SK-N-SH (cell line): ENCODE results near the gene LRRC34. TPM values are rescaled to one million over a fixed set of nuclear protein-coding genes. Genes with fewer than 3 reads are reported as not detected.

ENCODE experiments used
- CTCF ChIA-PET: fragments of 300-600, 350-600 bp; formaldehyde crosslinking; extraction: SDS; loops from one replicate; lab custom pipeline; 2021; lab: Yijun Ruan, JAX
- POLR2A ChIA-PET: fragments of 350-600 bp; sonication (Branson Sonifier 250); formaldehyde crosslinking; extraction: SDS; loops from one replicate; lab custom pipeline; 2020; ENCODE audit warnings: antibody characterized with exemption, inconsistent platforms; lab: Yijun Ruan, JAX
- DNase-seq: peaks from one replicate; pipeline ENCODE4 v3.0.0; 2012
- H2AFZ ChIP-seq: fragments of 200-600 bp; sonication (generic); 2 replicates; pipeline ENCODE4 v1.8.1; 2016; ENCODE audit warnings: antibody characterized with exemption, mild to moderate bottlenecking, low read depth
- H3F3A ChIP-seq: fragments of 200-600 bp; sonication (generic); replicated peaks from 2 replicates; pipeline ENCODE3; 2016; ENCODE audit warnings: antibody characterized with exemption, mild to moderate bottlenecking; ENCODE audit not compliant: insufficient read depth
- H3K27ac ChIP-seq, 2 experiments: fragments of 200-500 bp in 1 of 2; fragments of 200-600 bp in 1 of 2; sonication (Bioruptor generic) in 1 of 2; sonication (generic), shearing (Covaris generic) in 1 of 2; 2 replicates each; pipeline versions ENCODE4 v1.5.1 to v1.6.1; 2014 to 2016; ENCODE audit warnings: low read depth in 2 of 2, inconsistent platforms in 1 of 2, low read length in 1 of 2, mild to moderate bottlenecking in 1 of 2, mixed read lengths in 1 of 2
- H3K27me3 ChIP-seq: fragments of 200-600 bp; sonication (generic), shearing (Covaris generic); 2 replicates; pipeline ENCODE4 v1.6.1; 2016; ENCODE audit warnings: mixed run types; ENCODE audit not compliant: insufficient read depth
- H3K36me3 ChIP-seq, 2 experiments: fragments of 200-500 bp in 1 of 2; fragments of 200-600 bp in 1 of 2; sonication (Bioruptor generic) in 1 of 2; sonication (generic) in 1 of 2; replicated peaks in 1 of 2; 2 replicates each; pipeline versions ENCODE3 to v1.5.1; 2014 to 2016; ENCODE audit warnings: low read length in 1 of 2, mild to moderate bottlenecking in 1 of 2; ENCODE audit not compliant: insufficient read depth in 2 of 2, control insufficient read depth in 1 of 2
- H3K4me1 ChIP-seq, 2 experiments: fragments of 200-500 bp in 1 of 2; fragments of 200-600 bp in 1 of 2; sonication (Bioruptor generic) in 1 of 2; sonication (generic), shearing (Covaris generic) in 1 of 2; 2 replicates each; pipeline versions ENCODE4 v1.5.1 to v1.6.1; 2014 to 2016; ENCODE audit warnings: low read depth in 1 of 2, low read length in 1 of 2, mixed run types in 1 of 2; ENCODE audit not compliant: insufficient read depth in 2 of 2, control insufficient read depth in 1 of 2
- H3K4me2 ChIP-seq: fragments of 200-600 bp; sonication (generic), shearing (Covaris generic); 2 replicates; pipeline ENCODE4 v1.6.1; 2017; ENCODE audit warnings: mixed run types
- H3K4me3 ChIP-seq, 2 experiments: fragments of 200-500 bp in 1 of 2; fragments of 200-600 bp in 1 of 2; sonication (Bioruptor generic) in 1 of 2; sonication (generic), shearing (Covaris generic) in 1 of 2; 2 replicates each; pipeline versions ENCODE4 v1.5.1 to v1.8.1; 2014 to 2016; ENCODE audit warnings: low read depth in 2 of 2, inconsistent platforms in 1 of 2, low read length in 1 of 2, mild to moderate bottlenecking in 1 of 2, mixed read lengths in 1 of 2, moderate library complexity in 1 of 2
- H3K79me2 ChIP-seq: fragments of 200-600 bp; sonication (generic); 2 replicates; pipeline ENCODE4 v1.8.1; 2017; ENCODE audit warnings: mild to moderate bottlenecking; ENCODE audit not compliant: insufficient read depth
- H3K9ac ChIP-seq: fragments of 200-600 bp; sonication (generic); 2 replicates; pipeline ENCODE4 v1.6.1; 2017; ENCODE audit warnings: mixed run types
- H3K9me2 ChIP-seq: fragments of 200-600 bp; sonication (generic); 2 replicates; pipeline ENCODE4 v1.6.1; 2017; ENCODE audit warnings: mixed run types
- H3K9me3 ChIP-seq: fragments of 200-600 bp; sonication (generic); 2 replicates; pipeline ENCODE4 v1.6.1; 2017; ENCODE audit warnings: mixed run types, mild to moderate bottlenecking, moderate library complexity
- H4K20me1 ChIP-seq: fragments of 200-600 bp; sonication (generic); 2 replicates; pipeline ENCODE4 v1.6.1; 2017; ENCODE audit warnings: mild to moderate bottlenecking, mixed run types; ENCODE audit not compliant: insufficient read depth
- FOXM1 ChIP-seq: IDR thresholded peaks from 2 replicates; pipeline ENCODE4 v1.4.0; 2012; ENCODE audit warnings: low read depth, mild to moderate bottlenecking
- GABPA ChIP-seq: IDR thresholded peaks from 2 replicates; pipeline ENCODE4 v1.4.0; 2012; ENCODE audit warnings: low read depth, mild to moderate bottlenecking
- JUND ChIP-seq: IDR thresholded peaks from 2 replicates; pipeline ENCODE4 v1.4.0; 2012
- MXI1 ChIP-seq: IDR thresholded peaks from 2 replicates; pipeline ENCODE4 v1.6.1; 2012; ENCODE audit warnings: mild to moderate bottlenecking, low read depth, low read length, improper control_type of control experiment
- NRF1 ChIP-seq: IDR thresholded peaks from 2 replicates; pipeline ENCODE4 v1.6.1; 2012; ENCODE audit warnings: low read depth, mild to moderate bottlenecking, low read length
- RAD21 ChIP-seq: IDR thresholded peaks from 2 replicates; pipeline ENCODE4 v1.6.1; 2012; ENCODE audit warnings: mild to moderate bottlenecking, low read length
- RCOR1 ChIP-seq: fragments of 150-350 bp; IDR thresholded peaks from 2 replicates; pipeline ENCODE4 v1.6.1; 2017; ENCODE audit warnings: antibody characterized with exemption, low read length
- RXRA ChIP-seq: IDR thresholded peaks from 2 replicates; pipeline ENCODE4 v1.4.0; 2012; ENCODE audit warnings: low read depth, mild to moderate bottlenecking, borderline replicate concordance
- TAF1 ChIP-seq: IDR thresholded peaks from 2 replicates; pipeline ENCODE4 v1.6.1; 2012; ENCODE audit warnings: low read depth, mild to moderate bottlenecking, low read length, moderate library complexity, borderline replicate concordance
- TEAD4 ChIP-seq: IDR thresholded peaks from 2 replicates; pipeline ENCODE4 v1.4.0; 2012; ENCODE audit warnings: mild to moderate bottlenecking, borderline replicate concordance; ENCODE audit not compliant: insufficient read depth
- WGBS: methylation state at CpG from one replicate; pipeline ENCODE4 v1.1.6; 2017; ENCODE audit warnings: low lambda C conversion rate; 5-methylcytosine and 5-hydroxymethylcytosine counted together
- polyA plus RNA-seq, 3 experiments: library from polyadenylated mRNA; depleted of rRNA; stranded (reverse); fragments of >200 nt; gene quantifications; 2 replicates each; pipeline ENCODE4 v1.2.3, GENCODE V29; 2012
- TF ChIP-seq, protein P1 (sequence below): fragments of 150-350 bp; IDR thresholded peaks from 2 replicates; pipeline ENCODE4 v1.6.1; 2016; ENCODE audit warnings: mild to moderate bottlenecking, low read depth, low read length
- TF ChIP-seq, protein P2 (sequence below): IDR thresholded peaks from 2 replicates; pipeline ENCODE4; 2012
- TF ChIP-seq, protein P3 (sequence below): IDR thresholded peaks from 2 replicates; pipeline ENCODE4 v1.4.0; 2012; ENCODE audit warnings: low read depth, borderline replicate concordance
- TF ChIP-seq, protein P4 (sequence below): fragments of 150-350 bp; IDR thresholded peaks from 2 replicates; pipeline ENCODE4 v1.6.1; 2017; ENCODE audit warnings: antibody characterized with exemption, low read length, low read depth, borderline replicate concordance
- TF ChIP-seq, protein P5 (sequence below): IDR thresholded peaks from 2 replicates; pipeline ENCODE4 v1.4.0; 2012; ENCODE audit warnings: low read depth

Gene LRRC34
- polyA plus RNA-seq, 1 of the 3 experiments (the other 2 are of a cell fraction): 1.6 TPM

DNA sequence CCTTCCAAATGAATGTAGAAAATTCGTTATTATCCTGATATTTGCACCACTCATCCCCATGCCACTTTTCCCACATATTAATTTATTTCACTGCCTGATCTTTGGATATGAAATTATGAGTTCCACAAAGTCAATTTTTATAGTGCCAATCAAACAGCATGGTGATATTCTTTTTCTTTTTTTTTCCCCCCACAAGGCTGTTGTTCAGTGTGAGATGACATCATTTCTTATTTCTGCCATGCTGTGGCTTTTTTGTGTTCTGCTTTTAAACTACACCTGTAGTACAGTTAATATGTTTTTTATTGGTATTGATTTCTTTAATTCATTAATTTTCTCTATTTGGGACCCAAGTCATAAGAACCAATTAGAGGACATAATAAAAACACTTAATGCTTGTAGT is 24.9 kb downstream of the LRRC34 start:
- H3K36me3 ChIP-seq: peaks cover 74 to 93% of the 10 kb centered on the region in 2 experiments
- TF ChIP-seq MXI1: no peak
- no peak for TF ChIP-seq TAF1
- TF ChIP-seq NRF1: no peak
- no peak for TF ChIP-seq RXRA
- TF ChIP-seq JUND: no peak
- no peak for TF ChIP-seq GABPA
- TF ChIP-seq, protein P1, sequence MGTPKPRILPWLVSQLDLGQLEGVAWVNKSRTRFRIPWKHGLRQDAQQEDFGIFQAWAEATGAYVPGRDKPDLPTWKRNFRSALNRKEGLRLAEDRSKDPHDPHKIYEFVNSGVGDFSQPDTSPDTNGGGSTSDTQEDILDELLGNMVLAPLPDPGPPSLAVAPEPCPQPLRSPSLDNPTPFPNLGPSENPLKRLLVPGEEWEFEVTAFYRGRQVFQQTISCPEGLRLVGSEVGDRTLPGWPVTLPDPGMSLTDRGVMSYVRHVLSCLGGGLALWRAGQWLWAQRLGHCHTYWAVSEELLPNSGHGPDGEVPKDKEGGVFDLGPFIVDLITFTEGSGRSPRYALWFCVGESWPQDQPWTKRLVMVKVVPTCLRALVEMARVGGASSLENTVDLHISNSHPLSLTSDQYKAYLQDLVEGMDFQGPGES: no peak
- no peak for TF ChIP-seq FOXM1
- TF ChIP-seq, protein P2, sequence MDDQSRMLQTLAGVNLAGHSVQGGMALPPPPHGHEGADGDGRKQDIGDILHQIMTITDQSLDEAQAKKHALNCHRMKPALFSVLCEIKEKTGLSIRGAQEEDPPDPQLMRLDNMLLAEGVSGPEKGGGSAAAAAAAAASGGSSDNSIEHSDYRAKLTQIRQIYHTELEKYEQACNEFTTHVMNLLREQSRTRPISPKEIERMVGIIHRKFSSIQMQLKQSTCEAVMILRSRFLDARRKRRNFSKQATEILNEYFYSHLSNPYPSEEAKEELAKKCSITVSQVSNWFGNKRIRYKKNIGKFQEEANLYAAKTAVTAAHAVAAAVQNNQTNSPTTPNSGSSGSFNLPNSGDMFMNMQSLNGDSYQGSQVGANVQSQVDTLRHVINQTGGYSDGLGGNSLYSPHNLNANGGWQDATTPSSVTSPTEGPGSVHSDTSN: no peak
- no peak for TF ChIP-seq TEAD4
- TF ChIP-seq, protein P3, sequence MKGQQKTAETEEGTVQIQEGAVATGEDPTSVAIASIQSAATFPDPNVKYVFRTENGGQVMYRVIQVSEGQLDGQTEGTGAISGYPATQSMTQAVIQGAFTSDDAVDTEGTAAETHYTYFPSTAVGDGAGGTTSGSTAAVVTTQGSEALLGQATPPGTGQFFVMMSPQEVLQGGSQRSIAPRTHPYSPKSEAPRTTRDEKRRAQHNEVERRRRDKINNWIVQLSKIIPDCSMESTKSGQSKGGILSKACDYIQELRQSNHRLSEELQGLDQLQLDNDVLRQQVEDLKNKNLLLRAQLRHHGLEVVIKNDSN: no peak
- TF ChIP-seq, protein P4, sequence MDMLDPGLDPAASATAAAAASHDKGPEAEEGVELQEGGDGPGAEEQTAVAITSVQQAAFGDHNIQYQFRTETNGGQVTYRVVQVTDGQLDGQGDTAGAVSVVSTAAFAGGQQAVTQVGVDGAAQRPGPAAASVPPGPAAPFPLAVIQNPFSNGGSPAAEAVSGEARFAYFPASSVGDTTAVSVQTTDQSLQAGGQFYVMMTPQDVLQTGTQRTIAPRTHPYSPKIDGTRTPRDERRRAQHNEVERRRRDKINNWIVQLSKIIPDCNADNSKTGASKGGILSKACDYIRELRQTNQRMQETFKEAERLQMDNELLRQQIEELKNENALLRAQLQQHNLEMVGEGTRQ: no peak
- TF ChIP-seq, all 33 proteins: peak for 0
- no peak overlapping the region for H2AFZ ChIP-seq
- no peak overlapping the region for H3K4me2 ChIP-seq
- H3F3A ChIP-seq: peaks cover 21% of the 10 kb centered on the region
- no peak for DNase-seq
- H4K20me1 ChIP-seq: no peaks in the 10 kb centered on the region
- H3K9me2 ChIP-seq: no peaks in the 10 kb centered on the region
- ChIA-PET CTCF (no interaction called here), POLR2A (no interaction called here)
- no peak overlapping the region for H3K4me3 ChIP-seq
- peaks cover 4% of the 10 kb centered on the region for H3K79me2 ChIP-seq
- H3K9ac ChIP-seq: no peak overlapping the region
- WGBS: 91% methylated on average over 1 of the region's 1 CpG
- H3K27ac ChIP-seq: no peak overlapping the region
- peaks cover 0 to 4% of the 10 kb centered on the region in 2 experiments; a peak in 1 of 4 replicates for H3K4me1 ChIP-seq
- no peaks in the 10 kb centered on the region for H3K27me3 ChIP-seq
- no peaks in the 10 kb centered on the region for H3K9me3 ChIP-seq

DNA sequence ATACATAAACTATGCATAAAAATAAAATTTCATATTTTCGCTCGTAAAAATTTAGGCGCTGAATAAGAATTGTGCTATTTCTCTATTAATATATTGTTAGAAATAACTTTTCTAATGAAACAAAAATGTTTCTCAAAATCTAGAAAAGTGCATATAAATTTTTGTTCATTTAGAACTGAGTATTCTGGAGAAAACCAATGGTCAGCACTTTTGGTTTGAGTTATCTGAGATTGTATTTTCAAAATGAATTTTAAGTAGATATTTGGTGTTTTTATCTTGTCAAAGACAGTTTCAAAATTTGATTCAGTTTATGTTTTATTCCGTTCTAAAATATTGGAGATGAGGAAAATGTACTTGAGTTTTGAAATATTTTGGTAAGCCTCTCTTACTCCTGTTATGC is 25.6 kb downstream of the LRRC34 start:
- H2AFZ ChIP-seq: no peak overlapping the region
- no peak for DNase-seq
- H4K20me1 ChIP-seq: no peaks in the 10 kb centered on the region
- 94% methylated on average over 4 of the region's 4 CpGs for WGBS
- H3K27me3 ChIP-seq: no peaks in the 10 kb centered on the region
- POLR2A ChIA-PET: no interaction called here
- H3K79me2 ChIP-seq: peaks cover 7% of the 10 kb centered on the region
- no peak overlapping the region for H3K4me3 ChIP-seq
- no peak overlapping the region for H3K9ac ChIP-seq
- H3K4me1 ChIP-seq: peaks cover 0 to 4% of the 10 kb centered on the region in 2 experiments; a peak in 1 of 4 replicates
- CTCF ChIA-PET: no interaction called here
- no peaks in the 10 kb centered on the region for H3K9me2 ChIP-seq
- H3F3A ChIP-seq: peaks cover 21% of the 10 kb centered on the region
- no peak overlapping the region for H3K27ac ChIP-seq
- TF ChIP-seq RCOR1 (no peak), RAD21 (no peak)
- TF ChIP-seq, protein P2: no peak
- TF ChIP-seq, protein P5, sequence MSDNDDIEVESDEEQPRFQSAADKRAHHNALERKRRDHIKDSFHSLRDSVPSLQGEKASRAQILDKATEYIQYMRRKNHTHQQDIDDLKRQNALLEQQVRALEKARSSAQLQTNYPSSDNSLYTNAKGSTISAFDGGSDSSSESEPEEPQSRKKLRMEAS: no peak
- no peak overlapping the region for H3K4me2 ChIP-seq
- peaks cover 79 to 93% of the 10 kb centered on the region in 2 experiments for H3K36me3 ChIP-seq
- H3K9me3 ChIP-seq: no peaks in the 10 kb centered on the region
